Chondrocyte (in vitro differentiated cells): ENCODE measurements around the gene DNAH17. TPM values are rescaled to one million over a fixed set of nuclear protein-coding genes. Genes with fewer than 3 reads are reported as not detected.

Experiments used
- DNase-seq: peaks from one replicate; pipeline ENCODE4 v3.0.0; 2021; ENCODE audit warnings: mixed read lengths, low spot score
- H3K27ac Mint-ChIP-seq: one replicate; pipeline ENCODE4 v1.8.0; 2021; ENCODE audit warnings: mild to moderate bottlenecking, moderate library complexity, mixed read lengths; ENCODE audit not compliant: unreplicated experiment
- H3K27me3 Mint-ChIP-seq: 2 replicates; pipeline ENCODE4 v1.8.0; 2021; ENCODE audit warnings: low read depth, mixed read lengths
- H3K36me3 Mint-ChIP-seq: 2 replicates; pipeline ENCODE4 v1.8.0; 2021; ENCODE audit warnings: low read depth, mixed read lengths
- H3K4me1 Mint-ChIP-seq: 2 replicates; pipeline ENCODE4 v1.8.0; 2021; ENCODE audit warnings: low read depth, mild to moderate bottlenecking, mixed read lengths
- H3K4me3 Mint-ChIP-seq: one replicate; pipeline ENCODE4 v1.8.0; 2021; ENCODE audit warnings: mild to moderate bottlenecking, moderate library complexity, mixed read lengths; ENCODE audit not compliant: unreplicated experiment
- H3K9me3 Mint-ChIP-seq: 2 replicates; pipeline ENCODE4 v1.8.0; 2021; ENCODE audit warnings: low read depth, mixed read lengths
- CTCF ChIP-seq: fragments of 200-600 bp; sonication (generic); IDR thresholded peaks from 2 replicates; pipeline ENCODE4 v1.5.0; 2021; ENCODE audit warnings: antibody characterized with exemption, mild to moderate bottlenecking, moderate library complexity
- total RNA-seq: library from RNA; stranded (reverse); gene quantifications from 3 replicates; pipeline ENCODE4 v1.2.1, GENCODE V29; 2021

DNAH17 gene
- total RNA-seq, 1 donor from 2014 or later, result 0.42 TPM

- TF ChIP-seq CTCF, result no peak
- Mint-ChIP-seq H3K27me3 (peaks cover 3% of the 10 kb centered on the region), H3K4me1 (peaks cover 2% of the 10 kb centered on the region), H3K27ac (no peak overlapping the region), H3K9me3 (no peaks in the 10 kb centered on the region), H3K36me3 (no peaks in the 10 kb centered on the region), H3K4me3 (no peak overlapping the region)
- DNase-seq, result no peak
Measured at GRCh38 chr17:78437508-78438169, 139.6 kb downstream of the DNAH17 start.

- Mint-ChIP-seq H3K27me3 (peaks cover 3% of the 10 kb centered on the region), H3K4me3 (no peak overlapping the region), H3K27ac (no peak overlapping the region), H3K4me1 (peaks cover 2% of the 10 kb centered on the region), H3K9me3 (no peaks in the 10 kb centered on the region), H3K36me3 (no peaks in the 10 kb centered on the region)
- DNase-seq, result no peak
- no peak for TF ChIP-seq CTCF
Measured at GRCh38 chr17:78435330-78436005, 141.7 kb downstream of the DNAH17 start.

- Mint-ChIP-seq H3K4me3 (no peak overlapping the region), H3K27ac (no peak overlapping the region), H3K27me3 (peaks cover 3% of the 10 kb centered on the region), H3K9me3 (no peaks in the 10 kb centered on the region), H3K4me1 (peaks cover 2% of the 10 kb centered on the region), H3K36me3 (peaks cover 2% of the 10 kb centered on the region)
- DNase-seq, result no peak
- no peak for TF ChIP-seq CTCF
Measured at GRCh38 chr17:78434455-78435329, 142.5 kb downstream of the DNAH17 start.

- peaks cover 4% of the 10 kb centered on the region for H3K36me3 Mint-ChIP-seq
- peaks cover 3% of the 10 kb centered on the region for H3K27me3 Mint-ChIP-seq
- no peaks in the 10 kb centered on the region for H3K9me3 Mint-ChIP-seq
- no peak for TF ChIP-seq CTCF
- peaks cover 8% of the 10 kb centered on the region for H3K4me1 Mint-ChIP-seq
- H3K4me3 Mint-ChIP-seq, result no peak overlapping the region
- DNase-seq, result no peak
- H3K27ac Mint-ChIP-seq, result no peak overlapping the region
Measured at GRCh38 chr17:78433780-78434335, 143.3 kb downstream of the DNAH17 start.
